Osteoblast (primary cell): ENCODE measurements around the gene ANGEL1. TPM values are rescaled to one million over a fixed set of nuclear protein-coding genes. Genes with fewer than 3 reads are reported as not detected.

ENCODE experiments used
- DNase-seq: peaks from one replicate; pipeline ENCODE4 v3.0.0; 2011; ENCODE audit warnings: low spot score, mixed read lengths; ENCODE audit not compliant: insufficient read length; ENCODE audit errors: missing footprints
- H2AFZ ChIP-seq: 2 replicates; pipeline ENCODE4 v1.6.0; 2011; ENCODE audit warnings: mild to moderate bottlenecking, low read length
- H3K27ac ChIP-seq: 2 replicates; pipeline ENCODE4 v1.5.1; 2011; ENCODE audit warnings: mild to moderate bottlenecking, low read depth, low read length, moderate library complexity
- H3K27me3 ChIP-seq: 2 replicates; pipeline ENCODE4 v1.6.0; 2012; ENCODE audit warnings: mild to moderate bottlenecking, control low read depth, inconsistent platforms, low read length, moderate library complexity; ENCODE audit not compliant: insufficient read depth
- H3K36me3 ChIP-seq: 2 replicates; pipeline ENCODE4 v1.5.1; 2011; ENCODE audit warnings: mild to moderate bottlenecking, low read length, control low read depth, moderate library complexity; ENCODE audit not compliant: insufficient read depth
- H3K4me1 ChIP-seq: 2 replicates; pipeline ENCODE4 v1.5.1; 2011; ENCODE audit warnings: mild to moderate bottlenecking, low read length, control low read depth, moderate library complexity; ENCODE audit not compliant: insufficient read depth
- H3K4me2 ChIP-seq: 2 replicates; pipeline ENCODE4 v1.6.0; 2011; ENCODE audit warnings: mild to moderate bottlenecking, low read length; ENCODE audit not compliant: insufficient read depth
- H3K4me3 ChIP-seq: fragments of 200-600 bp; sonication (generic); 3 replicates; pipeline ENCODE4 v1.5.1; 2012; ENCODE audit warnings: mild to moderate bottlenecking, low read length, inconsistent platforms; ENCODE audit not compliant: insufficient read depth
- H3K79me2 ChIP-seq: 2 replicates; pipeline ENCODE4 v1.6.0; 2012; ENCODE audit warnings: mild to moderate bottlenecking, low read length, control low read depth, inconsistent platforms; ENCODE audit not compliant: insufficient read depth
- H3K9me3 ChIP-seq: 2 replicates; pipeline ENCODE4 v1.5.1; 2011; ENCODE audit warnings: low read depth, low read length, control low read depth
- H4K20me1 ChIP-seq: 2 replicates; pipeline ENCODE4 v1.6.0; 2012; ENCODE audit warnings: mild to moderate bottlenecking, low read length, control low read depth; ENCODE audit not compliant: insufficient read depth
- total RNA-seq: library from RNA; depleted of rRNA; stranded (reverse); fragments of >200 nt; gene quantifications from 2 replicates; pipeline ENCODE4 v1.2.3, GENCODE V29; 2012
- TF ChIP-seq, protein P1 (sequence below): IDR thresholded peaks from 2 replicates; pipeline ENCODE4 v1.5.1; 2011; ENCODE audit warnings: mild to moderate bottlenecking, low read depth, low read length, moderate library complexity; ENCODE audit errors: extremely low read depth

ANGEL1 gene
- total RNA-seq, 1 donor = 8.3 TPM

DNA sequence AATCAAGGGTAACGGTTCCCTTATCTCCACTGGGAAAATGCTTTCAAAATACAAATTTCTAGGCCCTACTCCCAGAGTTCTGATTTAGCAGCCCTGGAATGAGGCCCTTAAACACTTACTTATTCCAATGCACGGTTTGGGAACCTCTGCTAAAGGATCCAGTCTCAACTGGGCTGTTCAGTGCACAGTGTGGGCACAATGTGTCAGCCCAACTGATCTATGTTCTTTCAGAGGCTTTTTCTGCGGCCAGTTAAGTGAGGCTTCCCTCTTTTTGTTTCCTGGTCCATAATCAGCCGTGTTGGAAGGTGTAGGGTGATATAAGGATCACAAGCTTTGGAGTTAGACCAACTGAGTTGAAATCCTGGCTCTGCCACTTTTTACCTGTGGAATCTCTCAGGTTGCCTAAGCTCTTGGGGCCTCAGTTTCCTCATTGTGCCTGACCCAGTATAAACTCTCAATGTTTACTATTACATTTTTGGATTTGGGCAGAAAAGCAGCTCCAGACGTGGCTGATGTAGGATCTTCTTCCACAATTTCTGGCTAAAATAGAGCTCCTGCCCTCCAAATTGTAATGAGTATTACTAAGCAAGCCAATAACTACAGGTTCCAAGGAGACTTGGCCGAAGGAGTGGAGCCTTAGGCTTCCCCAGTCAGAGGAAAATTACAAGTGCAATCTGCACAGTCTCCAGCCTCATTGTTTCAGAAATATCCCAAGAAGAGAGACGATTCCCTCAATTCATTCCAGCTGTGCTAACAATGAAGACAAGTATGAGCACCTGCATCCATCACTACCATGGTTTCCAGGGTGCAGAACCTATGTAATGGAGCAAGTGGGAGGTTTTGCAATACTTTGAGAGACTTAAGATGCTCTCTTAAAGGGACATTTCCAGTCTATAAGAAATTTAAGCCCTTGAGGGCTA is 2.3 kb upstream of the ANGEL1 start:
- H3K36me3 ChIP-seq = no peaks in the 10 kb centered on the region
- H3K9me3 ChIP-seq = no peaks in the 10 kb centered on the region
- no peak for DNase-seq
- H3K4me2 ChIP-seq = no peak overlapping the region
- H3K4me1 ChIP-seq = peaks cover 12% of the 10 kb centered on the region
- TF ChIP-seq, protein P1, sequence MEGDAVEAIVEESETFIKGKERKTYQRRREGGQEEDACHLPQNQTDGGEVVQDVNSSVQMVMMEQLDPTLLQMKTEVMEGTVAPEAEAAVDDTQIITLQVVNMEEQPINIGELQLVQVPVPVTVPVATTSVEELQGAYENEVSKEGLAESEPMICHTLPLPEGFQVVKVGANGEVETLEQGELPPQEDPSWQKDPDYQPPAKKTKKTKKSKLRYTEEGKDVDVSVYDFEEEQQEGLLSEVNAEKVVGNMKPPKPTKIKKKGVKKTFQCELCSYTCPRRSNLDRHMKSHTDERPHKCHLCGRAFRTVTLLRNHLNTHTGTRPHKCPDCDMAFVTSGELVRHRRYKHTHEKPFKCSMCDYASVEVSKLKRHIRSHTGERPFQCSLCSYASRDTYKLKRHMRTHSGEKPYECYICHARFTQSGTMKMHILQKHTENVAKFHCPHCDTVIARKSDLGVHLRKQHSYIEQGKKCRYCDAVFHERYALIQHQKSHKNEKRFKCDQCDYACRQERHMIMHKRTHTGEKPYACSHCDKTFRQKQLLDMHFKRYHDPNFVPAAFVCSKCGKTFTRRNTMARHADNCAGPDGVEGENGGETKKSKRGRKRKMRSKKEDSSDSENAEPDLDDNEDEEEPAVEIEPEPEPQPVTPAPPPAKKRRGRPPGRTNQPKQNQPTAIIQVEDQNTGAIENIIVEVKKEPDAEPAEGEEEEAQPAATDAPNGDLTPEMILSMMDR = no peak
- no peak overlapping the region for H2AFZ ChIP-seq
- peaks cover 13% of the 10 kb centered on the region for H3K27me3 ChIP-seq
- H3K79me2 ChIP-seq = peaks cover 5% of the 10 kb centered on the region
- H4K20me1 ChIP-seq = peaks cover 2% of the 10 kb centered on the region
- H3K4me3 ChIP-seq = no peak overlapping the region
- no peak overlapping the region for H3K27ac ChIP-seq

DNA sequence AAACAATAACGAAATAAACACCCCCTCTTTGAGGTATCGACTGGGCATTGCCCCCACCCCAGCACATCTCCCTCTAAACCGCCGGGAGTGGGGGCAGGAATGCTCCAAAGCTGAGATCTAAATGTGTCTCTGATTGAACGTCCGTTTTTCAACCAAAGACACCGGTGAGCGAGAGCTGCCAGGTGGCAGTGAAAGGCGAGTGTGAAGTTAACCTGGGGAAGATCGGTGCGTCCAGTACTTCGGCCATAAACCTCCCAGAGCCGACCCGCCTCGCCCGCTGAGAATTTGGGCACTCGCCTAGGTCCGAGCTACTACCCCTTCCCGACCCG is 625 bp downstream of the ANGEL1 start:
- no peaks in the 10 kb centered on the region for H3K9me3 ChIP-seq
- peak overlapping the region; percentile 99 for H3K4me2 ChIP-seq
- peak overlapping the region; percentile 86 for H3K4me3 ChIP-seq
- H3K4me1 ChIP-seq = peaks cover 12% of the 10 kb centered on the region
- H3K27me3 ChIP-seq = peaks cover 4% of the 10 kb centered on the region
- peak overlapping the region; percentile 87 for H2AFZ ChIP-seq
- H4K20me1 ChIP-seq = peaks cover 3% of the 10 kb centered on the region
- TF ChIP-seq, protein P1 = no peak
- peaks cover 5% of the 10 kb centered on the region for H3K79me2 ChIP-seq
- DNase-seq = no peak
- H3K27ac ChIP-seq = no peak overlapping the region
- H3K36me3 ChIP-seq = peaks cover 7% of the 10 kb centered on the region

DNA sequence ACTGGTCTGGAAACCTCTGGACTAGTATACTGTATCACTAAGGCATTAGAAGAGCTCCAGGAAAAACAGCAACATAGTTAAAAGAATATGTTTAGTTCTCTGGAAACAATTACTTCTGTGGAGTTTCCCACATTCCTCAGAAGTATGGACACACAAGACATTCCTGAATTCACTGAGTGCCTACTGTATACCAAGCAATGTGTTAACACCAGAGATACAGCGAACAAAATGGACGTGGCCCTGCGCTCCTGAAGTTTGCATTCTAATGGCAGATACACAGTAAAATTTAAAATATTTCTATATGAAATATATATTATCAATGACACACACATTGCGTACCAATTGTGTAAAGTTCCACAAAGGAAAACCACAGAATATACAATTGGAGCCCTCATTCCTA is 1.1 kb downstream of the ANGEL1 start:
- no peak for DNase-seq
- Histone ChIP-seq H3K79me2 (peaks cover 5% of the 10 kb centered on the region), H3K4me1 (peaks cover 12% of the 10 kb centered on the region), H4K20me1 (peaks cover 3% of the 10 kb centered on the region), H3K27ac (no peak overlapping the region), H3K36me3 (peaks cover 12% of the 10 kb centered on the region), H3K9me3 (no peaks in the 10 kb centered on the region), H3K4me2 (peak overlapping the region; percentile 99), H3K4me3 (peak overlapping the region; percentile 86), H3K27me3 (peaks cover 4% of the 10 kb centered on the region), H2AFZ (peak overlapping the region; percentile 87)
- TF ChIP-seq, protein P1 = no peak

DNA sequence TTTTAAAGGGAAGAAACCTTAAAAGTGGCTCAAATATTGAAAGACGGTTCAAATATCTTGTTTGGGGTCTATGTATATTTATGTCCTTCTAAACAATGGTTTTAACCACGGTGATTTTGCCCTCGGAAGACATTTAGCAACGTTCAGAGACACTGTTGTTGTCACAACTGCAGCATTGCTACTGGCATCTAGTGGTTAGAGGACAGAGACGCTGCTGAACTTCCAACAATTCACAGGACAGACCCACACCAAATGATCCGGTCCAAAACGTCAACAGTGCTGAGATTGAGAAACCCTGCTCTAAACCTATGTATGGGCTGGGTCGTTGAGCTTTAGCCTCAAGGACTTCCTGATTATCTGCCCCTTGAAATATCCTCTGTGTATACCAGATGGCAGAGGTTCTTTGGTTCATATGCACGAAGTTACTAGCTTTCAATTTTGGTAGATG is 1.7 kb downstream of the ANGEL1 start:
- H3K27ac ChIP-seq = no peak overlapping the region
- H3K9me3 ChIP-seq = no peaks in the 10 kb centered on the region
- peaks cover 3% of the 10 kb centered on the region for H4K20me1 ChIP-seq
- H3K4me3 ChIP-seq = peak overlapping the region; percentile 86
- H3K4me2 ChIP-seq = peak overlapping the region; percentile 99
- H2AFZ ChIP-seq = peak overlapping the region; percentile 90
- TF ChIP-seq, protein P1 = peak; percentile 59
- H3K36me3 ChIP-seq = peaks cover 15% of the 10 kb centered on the region
- peaks cover 12% of the 10 kb centered on the region for H3K4me1 ChIP-seq
- peaks cover 5% of the 10 kb centered on the region for H3K79me2 ChIP-seq
- peaks cover 2% of the 10 kb centered on the region for H3K27me3 ChIP-seq
- no peak for DNase-seq
